ENCODE data around the gene SMCO4. TPM values are rescaled to one million over a fixed set of nuclear protein-coding genes. Genes with fewer than 3 reads are reported as not detected.
A peak's percentile ranks its signal among the peaks of the same experiment; 100 is the strongest.

The SMCO4 gene
- polyA plus RNA-seq, 1 donor from 2014 or later, result 8.0 TPM

GRCh38 chr11:93512949-93513667, 30.1 kb downstream of the SMCO4 start:
- no peaks in the 10 kb centered on the region for H3K27me3 Mint-ChIP-seq
- peak overlapping the region in 1 of 4 donors; percentile 23 for H3K4me3 Mint-ChIP-seq
- peaks cover 0 to 5% (median 5%) of the 10 kb centered on the region in 3 donors for H3K9me3 Mint-ChIP-seq
- H3K4me1 Mint-ChIP-seq, result peaks cover 10 to 14% (median 10%) of the 10 kb centered on the region in 3 donors
- peaks cover 7% of the 10 kb centered on the region for H3K36me3 Mint-ChIP-seq
- no peak overlapping the region for H3K27ac Mint-ChIP-seq

- H3K27ac Mint-ChIP-seq, result no peak overlapping the region
- H3K36me3 Mint-ChIP-seq, result peaks cover 7% of the 10 kb centered on the region
- H3K4me3 Mint-ChIP-seq, result no peak overlapping the region
- peaks cover 7 to 12% (median 10%) of the 10 kb centered on the region in 3 donors for H3K4me1 Mint-ChIP-seq
- no peaks in the 10 kb centered on the region for H3K27me3 Mint-ChIP-seq
- H3K9me3 Mint-ChIP-seq, result peaks cover 0 to 5% (median 5%) of the 10 kb centered on the region in 3 donors
These were observed 31.1 kb downstream of the SMCO4 start for GRCh38 chr11:93512073-93512475.

- Mint-ChIP-seq H3K9me3 (peaks cover 0 to 5% (median 5%) of the 10 kb centered on the region in 3 donors), H3K4me3 (no peak overlapping the region), H3K27ac (no peak overlapping the region), H3K27me3 (no peaks in the 10 kb centered on the region), H3K4me1 (peaks cover 7 to 10% (median 8%) of the 10 kb centered on the region in 3 donors), H3K36me3 (peaks cover 7% of the 10 kb centered on the region)
These were observed 32.9 kb downstream of the SMCO4 start for GRCh38 chr11:93510196-93510873.

- H3K9me3 Mint-ChIP-seq, result peaks cover 0 to 5% (median 5%) of the 10 kb centered on the region in 3 donors
- H3K36me3 Mint-ChIP-seq, result peaks cover 13% of the 10 kb centered on the region
- H3K27me3 Mint-ChIP-seq, result no peaks in the 10 kb centered on the region
- no peaks in the 10 kb centered on the region for H3K4me1 Mint-ChIP-seq
- no peak overlapping the region for H3K4me3 Mint-ChIP-seq
- no peak overlapping the region for H3K27ac Mint-ChIP-seq
These were observed 35.7 kb downstream of the SMCO4 start for GRCh38 chr11:93507517-93507916.

- H3K4me3 Mint-ChIP-seq, result no peak overlapping the region
These were observed 37.5 kb downstream of the SMCO4 start for GRCh38 chr11:93505703-93506102.

GRCh38 chr11:93504110-93505095, 38.8 kb downstream of the SMCO4 start:
- Mint-ChIP-seq H3K27me3 (no peaks in the 10 kb centered on the region), H3K9me3 (peaks cover 0 to 5% (median 3%) of the 10 kb centered on the region in 3 donors), H3K4me3 (no peak overlapping the region), H3K27ac (no peak overlapping the region), H3K4me1 (no peaks in the 10 kb centered on the region), H3K36me3 (peaks cover 10% of the 10 kb centered on the region)

More at GRCh38 chr11:93505703-93506102, 37.5 kb downstream of the SMCO4 start:
- Mint-ChIP-seq H3K27me3 (no peaks in the 10 kb centered on the region), H3K4me1 (no peaks in the 10 kb centered on the region), H3K36me3 (peaks cover 13% of the 10 kb centered on the region), H3K27ac (no peak overlapping the region), H3K9me3 (peaks cover 0 to 5% (median 5%) of the 10 kb centered on the region in 3 donors)

- Mint-ChIP-seq H3K9me3 (no peaks in the 10 kb centered on the region), H3K4me3 (no peak overlapping the region), H3K4me1 (no peaks in the 10 kb centered on the region), H3K27me3 (no peaks in the 10 kb centered on the region), H3K27ac (no peak overlapping the region), H3K36me3 (peaks cover 14% of the 10 kb centered on the region)
These were observed 41.3 kb downstream of the SMCO4 start for GRCh38 chr11:93501856-93502255.

GRCh38 chr11:93500759-93501158, 42.4 kb downstream of the SMCO4 start:
- H3K9me3 Mint-ChIP-seq, result no peaks in the 10 kb centered on the region
- no peak overlapping the region for H3K4me3 Mint-ChIP-seq
- no peaks in the 10 kb centered on the region for H3K4me1 Mint-ChIP-seq
- H3K27ac Mint-ChIP-seq, result no peak overlapping the region
- no peaks in the 10 kb centered on the region for H3K27me3 Mint-ChIP-seq
- peaks cover 17% of the 10 kb centered on the region for H3K36me3 Mint-ChIP-seq

- peak overlapping the region in 1 of 4 donors; percentile 27 for H3K4me3 Mint-ChIP-seq
- H3K4me1 Mint-ChIP-seq, result peaks cover 0 to 2% (median 0%) of the 10 kb centered on the region in 3 donors
These were observed 44.5 kb downstream of the SMCO4 start for GRCh38 chr11:93498641-93499040.

GRCh38 chr11:93498161-93498560, 45.0 kb downstream of the SMCO4 start:
- Mint-ChIP-seq H3K27ac (no peak overlapping the region), H3K4me3 (no peak overlapping the region), H3K36me3 (peaks cover 17% of the 10 kb centered on the region), H3K9me3 (no peaks in the 10 kb centered on the region), H3K27me3 (no peaks in the 10 kb centered on the region), H3K4me1 (peaks cover 0 to 2% (median 0%) of the 10 kb centered on the region in 3 donors)

More at GRCh38 chr11:93498641-93499040, 44.5 kb downstream of the SMCO4 start:
- H3K27me3 Mint-ChIP-seq, result no peaks in the 10 kb centered on the region
- H3K9me3 Mint-ChIP-seq, result no peaks in the 10 kb centered on the region
- H3K36me3 Mint-ChIP-seq, result peaks cover 19% of the 10 kb centered on the region
- peak overlapping the region in 1 of 3 donors; percentile 20 for H3K27ac Mint-ChIP-seq

- Mint-ChIP-seq H3K4me3 (no peak overlapping the region), H3K27ac (no peak overlapping the region), H3K9me3 (no peaks in the 10 kb centered on the region), H3K27me3 (no peaks in the 10 kb centered on the region), H3K36me3 (peaks cover 17% of the 10 kb centered on the region), H3K4me1 (peaks cover 0 to 2% (median 0%) of the 10 kb centered on the region in 3 donors)
These were observed 45.6 kb downstream of the SMCO4 start for GRCh38 chr11:93497596-93497995.

- no peak overlapping the region for H3K27ac Mint-ChIP-seq
- peaks cover 19% of the 10 kb centered on the region for H3K36me3 Mint-ChIP-seq
- H3K27me3 Mint-ChIP-seq, result no peaks in the 10 kb centered on the region
- H3K4me3 Mint-ChIP-seq, result no peak overlapping the region
- H3K4me1 Mint-ChIP-seq, result peaks cover 0 to 5% (median 0%) of the 10 kb centered on the region in 3 donors
- no peaks in the 10 kb centered on the region for H3K9me3 Mint-ChIP-seq
These were observed 48.8 kb downstream of the SMCO4 start for GRCh38 chr11:93494357-93494756.

GRCh38 chr11:93493252-93493897, 49.8 kb downstream of the SMCO4 start:
- Mint-ChIP-seq H3K27me3 (no peaks in the 10 kb centered on the region), H3K4me1 (peaks cover 0 to 5% (median 0%) of the 10 kb centered on the region in 3 donors), H3K4me3 (no peak overlapping the region), H3K27ac (no peak overlapping the region), H3K9me3 (no peaks in the 10 kb centered on the region), H3K36me3 (peaks cover 15% of the 10 kb centered on the region)

Measured in IgD-negative memory B cell (primary cell).